ENCODE results near the gene NAV2.

NAV2 gene

DNA sequence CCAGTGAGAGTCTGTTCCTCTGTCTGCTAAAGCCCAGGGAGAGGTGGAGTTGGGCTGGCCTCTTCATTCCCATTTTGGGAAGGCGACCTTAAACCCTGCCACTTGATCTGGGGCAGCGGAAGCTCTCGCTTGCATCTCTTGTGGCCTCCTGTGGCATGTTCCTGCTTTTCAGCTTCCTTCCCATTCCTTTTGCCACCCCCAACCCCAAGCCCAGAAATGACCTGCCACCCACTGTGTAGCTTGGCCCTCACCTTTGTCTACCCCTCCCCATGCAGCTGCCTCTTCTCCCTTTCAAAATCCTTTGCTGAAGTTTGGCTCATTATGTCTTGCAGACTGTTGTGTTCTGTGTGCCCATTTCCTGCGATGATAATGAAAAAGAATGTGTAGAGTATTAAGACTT is 337.4 kb downstream of the NAV2 start (continued):
- TF ChIP-seq, protein P1, sequence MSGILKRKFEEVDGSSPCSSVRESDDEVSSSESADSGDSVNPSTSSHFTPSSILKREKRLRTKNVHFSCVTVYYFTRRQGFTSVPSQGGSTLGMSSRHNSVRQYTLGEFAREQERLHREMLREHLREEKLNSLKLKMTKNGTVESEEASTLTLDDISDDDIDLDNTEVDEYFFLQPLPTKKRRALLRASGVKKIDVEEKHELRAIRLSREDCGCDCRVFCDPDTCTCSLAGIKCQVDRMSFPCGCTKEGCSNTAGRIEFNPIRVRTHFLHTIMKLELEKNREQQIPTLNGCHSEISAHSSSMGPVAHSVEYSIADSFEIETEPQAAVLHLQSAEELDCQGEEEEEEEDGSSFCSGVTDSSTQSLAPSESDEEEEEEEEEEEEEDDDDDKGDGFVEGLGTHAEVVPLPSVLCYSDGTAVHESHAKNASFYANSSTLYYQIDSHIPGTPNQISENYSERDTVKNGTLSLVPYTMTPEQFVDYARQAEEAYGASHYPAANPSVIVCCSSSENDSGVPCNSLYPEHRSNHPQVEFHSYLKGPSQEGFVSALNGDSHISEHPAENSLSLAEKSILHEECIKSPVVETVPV (CRISPR knock-in tag; IDR thresholded peaks at IDR 0.05), result no peak
- TF ChIP-seq ARNTL (CRISPR knock-in tag; IDR thresholded peaks at IDR 0.05; ENCODE audit: borderline replicate concordance, low read depth) (no peak), TOX (CRISPR knock-in tag; IDR thresholded peaks at IDR 0.05; ENCODE audit: borderline replicate concordance) (no peak), TCF4 (CRISPR knock-in tag; IDR thresholded peaks at IDR 0.05; ENCODE audit: borderline replicate concordance) (no peak), GLIS3 (CRISPR knock-in tag; IDR thresholded peaks at IDR 0.05) (no peak), ZNF8 (CRISPR knock-in tag; IDR thresholded peaks at IDR 0.05) (no peak), OSR1 (CRISPR knock-in tag; IDR thresholded peaks at IDR 0.05) (no peak), BACH2 (CRISPR knock-in tag; IDR thresholded peaks at IDR 0.05; ENCODE audit: borderline replicate concordance) (no peak), PPARA (CRISPR knock-in tag; IDR thresholded peaks at IDR 0.05; ENCODE audit: borderline replicate concordance) (no peak)
- TF ChIP-seq, protein P2, sequence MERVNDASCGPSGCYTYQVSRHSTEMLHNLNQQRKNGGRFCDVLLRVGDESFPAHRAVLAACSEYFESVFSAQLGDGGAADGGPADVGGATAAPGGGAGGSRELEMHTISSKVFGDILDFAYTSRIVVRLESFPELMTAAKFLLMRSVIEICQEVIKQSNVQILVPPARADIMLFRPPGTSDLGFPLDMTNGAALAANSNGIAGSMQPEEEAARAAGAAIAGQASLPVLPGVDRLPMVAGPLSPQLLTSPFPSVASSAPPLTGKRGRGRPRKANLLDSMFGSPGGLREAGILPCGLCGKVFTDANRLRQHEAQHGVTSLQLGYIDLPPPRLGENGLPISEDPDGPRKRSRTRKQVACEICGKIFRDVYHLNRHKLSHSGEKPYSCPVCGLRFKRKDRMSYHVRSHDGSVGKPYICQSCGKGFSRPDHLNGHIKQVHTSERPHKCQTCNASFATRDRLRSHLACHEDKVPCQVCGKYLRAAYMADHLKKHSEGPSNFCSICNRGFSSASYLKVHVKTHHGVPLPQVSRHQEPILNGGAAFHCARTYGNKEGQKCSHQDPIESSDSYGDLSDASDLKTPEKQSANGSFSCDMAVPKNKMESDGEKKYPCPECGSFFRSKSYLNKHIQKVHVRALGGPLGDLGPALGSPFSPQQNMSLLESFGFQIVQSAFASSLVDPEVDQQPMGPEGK (CRISPR knock-in tag; IDR thresholded peaks at IDR 0.05; ENCODE audit: borderline replicate concordance), result no peak

DNA sequence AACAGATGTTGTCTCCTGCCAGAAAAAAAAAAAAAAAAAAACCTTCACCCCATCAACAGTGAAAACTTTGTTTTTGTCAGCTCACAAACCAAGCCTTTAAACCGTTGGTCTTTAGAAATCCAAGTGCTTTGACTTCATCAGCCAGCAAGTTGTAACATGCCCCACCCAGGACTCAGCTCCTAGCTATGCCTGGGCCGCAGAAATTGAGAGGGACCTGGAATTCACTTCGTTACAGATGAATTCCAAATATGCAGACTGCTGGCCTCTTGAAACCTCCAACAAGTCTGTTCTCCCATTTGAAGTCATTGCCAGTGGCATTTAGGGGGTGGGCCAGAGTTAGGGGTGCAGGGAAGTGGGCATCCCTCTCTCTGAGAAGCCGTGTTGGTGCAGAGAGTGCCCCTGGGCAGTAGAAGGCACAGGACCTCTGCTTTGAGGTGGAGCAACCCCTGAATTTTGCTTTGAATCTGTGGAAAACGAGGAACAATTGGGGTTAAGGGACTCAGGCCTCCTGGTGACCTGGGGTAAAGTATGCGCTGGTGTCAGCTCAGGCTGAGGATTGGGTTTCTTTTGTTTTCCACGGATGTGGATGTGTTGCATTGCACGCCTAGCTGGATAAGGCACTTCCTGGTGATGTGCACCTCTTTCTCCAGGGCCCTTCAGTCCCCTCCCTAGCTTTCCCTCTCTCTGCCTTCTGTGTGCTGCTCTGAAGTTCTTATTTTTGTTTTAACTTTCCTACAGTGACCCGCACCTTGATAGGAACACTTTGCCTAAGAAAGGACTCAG is 338.1 kb downstream of the NAV2 start:
- ATAC-seq, result peak; percentile 50; the same call in 2 of the 3 replicates

More for the DNA sequence above, 338.1 kb downstream of the NAV2 start:
- TF ChIP-seq PPARA (CRISPR knock-in tag; IDR thresholded peaks at IDR 0.05; ENCODE audit: borderline replicate concordance) (no peak), OSR1 (CRISPR knock-in tag; IDR thresholded peaks at IDR 0.05) (no peak), TCF4 (CRISPR knock-in tag; IDR thresholded peaks at IDR 0.05; ENCODE audit: borderline replicate concordance) (no peak), BACH2 (CRISPR knock-in tag; IDR thresholded peaks at IDR 0.05; ENCODE audit: borderline replicate concordance) (no peak), CSDC2 (CRISPR knock-in tag; IDR thresholded peaks at IDR 0.05) (no peak), ISL1 (CRISPR knock-in tag; IDR thresholded peaks at IDR 0.05) (no peak), SNAI2 (CRISPR knock-in tag; IDR thresholded peaks at IDR 0.05) (no peak), RARB (CRISPR knock-in tag; IDR thresholded peaks at IDR 0.05) (no peak), ESRRG (CRISPR knock-in tag; IDR thresholded peaks at IDR 0.05) (no peak), ZC3H10 (CRISPR knock-in tag; IDR thresholded peaks at IDR 0.05) (no peak), TOX (CRISPR knock-in tag; IDR thresholded peaks at IDR 0.05; ENCODE audit: borderline replicate concordance) (no peak), ZFP30 (CRISPR knock-in tag; IDR thresholded peaks at IDR 0.05) (no peak)
- TF ChIP-seq, protein P3, sequence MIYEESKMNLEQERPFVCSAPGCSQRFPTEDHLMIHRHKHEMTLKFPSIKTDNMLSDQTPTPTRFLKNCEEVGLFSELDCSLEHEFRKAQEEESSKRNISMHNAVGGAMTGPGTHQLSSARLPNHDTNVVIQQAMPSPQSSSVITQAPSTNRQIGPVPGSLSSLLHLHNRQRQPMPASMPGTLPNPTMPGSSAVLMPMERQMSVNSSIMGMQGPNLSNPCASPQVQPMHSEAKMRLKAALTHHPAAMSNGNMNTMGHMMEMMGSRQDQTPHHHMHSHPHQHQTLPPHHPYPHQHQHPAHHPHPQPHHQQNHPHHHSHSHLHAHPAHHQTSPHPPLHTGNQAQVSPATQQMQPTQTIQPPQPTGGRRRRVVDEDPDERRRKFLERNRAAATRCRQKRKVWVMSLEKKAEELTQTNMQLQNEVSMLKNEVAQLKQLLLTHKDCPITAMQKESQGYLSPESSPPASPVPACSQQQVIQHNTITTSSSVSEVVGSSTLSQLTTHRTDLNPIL (CRISPR knock-in tag; IDR thresholded peaks at IDR 0.05; ENCODE audit: low read depth), result no peak
- TF ChIP-seq, protein P1 (CRISPR knock-in tag; IDR thresholded peaks at IDR 0.05), result no peak
- TF ChIP-seq, protein P4, sequence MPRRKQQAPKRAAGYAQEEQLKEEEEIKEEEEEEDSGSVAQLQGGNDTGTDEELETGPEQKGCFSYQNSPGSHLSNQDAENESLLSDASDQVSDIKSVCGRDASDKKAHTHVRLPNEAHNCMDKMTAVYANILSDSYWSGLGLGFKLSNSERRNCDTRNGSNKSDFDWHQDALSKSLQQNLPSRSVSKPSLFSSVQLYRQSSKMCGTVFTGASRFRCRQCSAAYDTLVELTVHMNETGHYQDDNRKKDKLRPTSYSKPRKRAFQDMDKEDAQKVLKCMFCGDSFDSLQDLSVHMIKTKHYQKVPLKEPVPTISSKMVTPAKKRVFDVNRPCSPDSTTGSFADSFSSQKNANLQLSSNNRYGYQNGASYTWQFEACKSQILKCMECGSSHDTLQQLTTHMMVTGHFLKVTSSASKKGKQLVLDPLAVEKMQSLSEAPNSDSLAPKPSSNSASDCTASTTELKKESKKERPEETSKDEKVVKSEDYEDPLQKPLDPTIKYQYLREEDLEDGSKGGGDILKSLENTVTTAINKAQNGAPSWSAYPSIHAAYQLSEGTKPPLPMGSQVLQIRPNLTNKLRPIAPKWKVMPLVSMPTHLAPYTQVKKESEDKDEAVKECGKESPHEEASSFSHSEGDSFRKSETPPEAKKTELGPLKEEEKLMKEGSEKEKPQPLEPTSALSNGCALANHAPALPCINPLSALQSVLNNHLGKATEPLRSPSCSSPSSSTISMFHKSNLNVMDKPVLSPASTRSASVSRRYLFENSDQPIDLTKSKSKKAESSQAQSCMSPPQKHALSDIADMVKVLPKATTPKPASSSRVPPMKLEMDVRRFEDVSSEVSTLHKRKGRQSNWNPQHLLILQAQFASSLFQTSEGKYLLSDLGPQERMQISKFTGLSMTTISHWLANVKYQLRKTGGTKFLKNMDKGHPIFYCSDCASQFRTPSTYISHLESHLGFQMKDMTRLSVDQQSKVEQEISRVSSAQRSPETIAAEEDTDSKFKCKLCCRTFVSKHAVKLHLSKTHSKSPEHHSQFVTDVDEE (CRISPR knock-in tag; IDR thresholded peaks at IDR 0.05), result no peak
- TF ChIP-seq, protein P5, sequence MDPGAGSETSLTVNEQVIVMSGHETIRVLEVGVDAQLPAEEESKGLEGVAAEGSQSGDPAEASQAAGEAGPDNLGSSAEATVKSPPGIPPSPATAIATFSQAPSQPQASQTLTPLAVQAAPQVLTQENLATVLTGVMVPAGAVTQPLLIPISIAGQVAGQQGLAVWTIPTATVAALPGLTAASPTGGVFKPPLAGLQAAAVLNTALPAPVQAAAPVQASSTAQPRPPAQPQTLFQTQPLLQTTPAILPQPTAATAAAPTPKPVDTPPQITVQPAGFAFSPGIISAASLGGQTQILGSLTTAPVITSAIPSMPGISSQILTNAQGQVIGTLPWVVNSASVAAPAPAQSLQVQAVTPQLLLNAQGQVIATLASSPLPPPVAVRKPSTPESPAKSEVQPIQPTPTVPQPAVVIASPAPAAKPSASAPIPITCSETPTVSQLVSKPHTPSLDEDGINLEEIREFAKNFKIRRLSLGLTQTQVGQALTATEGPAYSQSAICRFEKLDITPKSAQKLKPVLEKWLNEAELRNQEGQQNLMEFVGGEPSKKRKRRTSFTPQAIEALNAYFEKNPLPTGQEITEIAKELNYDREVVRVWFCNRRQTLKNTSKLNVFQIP (CRISPR knock-in tag; IDR thresholded peaks at IDR 0.05; ENCODE audit: borderline replicate concordance, low read depth), result no peak
- TF ChIP-seq, protein P2 (CRISPR knock-in tag; IDR thresholded peaks at IDR 0.05; ENCODE audit: borderline replicate concordance), result no peak

Data from SK-N-SH treated with all-trans-retinoic acid at 6 μM for 48 hours (cell line).